SHP77 (cell line): ENCODE data around the gene GNL1.
"Not testable (repeated sequence)": the region's sequence is repeated elsewhere in the genome, so short reads cannot be mapped to it uniquely, and the experiment has no call there.

Source experiments
- DNase-seq, 2 experiments: peaks; one replicate each; lab custom pipeline; 2025; lab: John Stamatoyannopoulos, UW

GNL1 gene

GRCh38 chr6:30495993-30496392 lies 60.3 kb downstream of the GNL1 start:
- no peak for DNase-seq

- not testable (repeated sequence) for DNase-seq
Observed at GRCh38 chr6:30495060-30495459, 61.2 kb downstream of the GNL1 start.

GRCh38 chr6:30494291-30494861 lies 61.9 kb downstream of the GNL1 start:
- DNase-seq, result no peak

- no peak for DNase-seq
Observed at GRCh38 chr6:30493643-30494250, 62.5 kb downstream of the GNL1 start.

GRCh38 chr6:30491991-30492952 lies 64.0 kb downstream of the GNL1 start:
- no peak for DNase-seq
